CD4-positive, alpha-beta T cell treated with Interferon alpha-2 for 1 hour (primary cell): Measurements from ENCODE around the gene KBTBD13.

Experiments
- DNase-seq, 2 donors: peaks; one replicate each; pipeline ENCODE4 v3.0.0-alpha.2; 2020 to 2022

The KBTBD13 gene

GRCh38 chr15:65052956-65053355 is 23.6 kb upstream of the KBTBD13 start:
- DNase-seq: no peak

- peak; percentile 41 to 57 for DNase-seq
Measured at GRCh38 chr15:65054333-65055200, 22.0 kb upstream of the KBTBD13 start.

- DNase-seq: no peak
Measured at GRCh38 chr15:65055201-65055870, 21.2 kb upstream of the KBTBD13 start.

- no peak for DNase-seq
Measured at GRCh38 chr15:65056106-65056505, 20.4 kb upstream of the KBTBD13 start.

- no peak for DNase-seq
Measured at GRCh38 chr15:65056868-65057548, 19.5 kb upstream of the KBTBD13 start.

GRCh38 chr15:65057549-65057940 is 19.0 kb upstream of the KBTBD13 start:
- DNase-seq: no peak

GRCh38 chr15:65058394-65059368 is 17.9 kb upstream of the KBTBD13 start:
- no peak for DNase-seq

GRCh38 chr15:65059369-65059750 is 17.2 kb upstream of the KBTBD13 start:
- no peak for DNase-seq

GRCh38 chr15:65059931-65060596 is 16.5 kb upstream of the KBTBD13 start:
- no peak for DNase-seq

- no peak for DNase-seq
Measured at GRCh38 chr15:65060641-65061397, 15.7 kb upstream of the KBTBD13 start.

- DNase-seq: no peak
Measured at GRCh38 chr15:65062061-65062460, 14.5 kb upstream of the KBTBD13 start.

- no peak for DNase-seq
Measured at GRCh38 chr15:65062726-65063125, 13.8 kb upstream of the KBTBD13 start.

- no peak for DNase-seq
Measured at GRCh38 chr15:65066001-65066634, 10.4 kb upstream of the KBTBD13 start.

- DNase-seq: no peak
Measured at GRCh38 chr15:65066635-65067316, 9.8 kb upstream of the KBTBD13 start.

GRCh38 chr15:65067317-65067644 is 9.3 kb upstream of the KBTBD13 start:
- no peak for DNase-seq

- DNase-seq: no peak
Measured at GRCh38 chr15:65067645-65068402, 8.7 kb upstream of the KBTBD13 start, which contains the start of gene RASL12. TSS of gene RASL12 (minus strand) at chr15:65067991. CDS start at chr15:65067835, 156 bp downstream.

- no peak for DNase-seq
Measured at GRCh38 chr15:65068403-65068788, 8.2 kb upstream of the KBTBD13 start.

GRCh38 chr15:65069179-65069578 is 7.4 kb upstream of the KBTBD13 start:
- no peak for DNase-seq
